Osteoblast (primary cell): ENCODE data around the gene ALG10B. TPM values are rescaled to one million over a fixed set of nuclear protein-coding genes. Genes with fewer than 3 reads are reported as not detected.

Source experiments
- DNase-seq: peaks from one replicate; pipeline ENCODE4 v3.0.0; 2011; ENCODE audit warnings: low spot score, mixed read lengths; ENCODE audit not compliant: insufficient read length; ENCODE audit errors: missing footprints
- H2AFZ ChIP-seq: 2 replicates; pipeline ENCODE4 v1.6.0; 2011; ENCODE audit warnings: mild to moderate bottlenecking, low read length
- H3K27ac ChIP-seq: 2 replicates; pipeline ENCODE4 v1.5.1; 2011; ENCODE audit warnings: mild to moderate bottlenecking, low read depth, low read length, moderate library complexity
- H3K27me3 ChIP-seq: 2 replicates; pipeline ENCODE4 v1.6.0; 2012; ENCODE audit warnings: mild to moderate bottlenecking, control low read depth, inconsistent platforms, low read length, moderate library complexity; ENCODE audit not compliant: insufficient read depth
- H3K36me3 ChIP-seq: 2 replicates; pipeline ENCODE4 v1.5.1; 2011; ENCODE audit warnings: mild to moderate bottlenecking, low read length, control low read depth, moderate library complexity; ENCODE audit not compliant: insufficient read depth
- H3K4me1 ChIP-seq: 2 replicates; pipeline ENCODE4 v1.5.1; 2011; ENCODE audit warnings: mild to moderate bottlenecking, low read length, control low read depth, moderate library complexity; ENCODE audit not compliant: insufficient read depth
- H3K4me2 ChIP-seq: 2 replicates; pipeline ENCODE4 v1.6.0; 2011; ENCODE audit warnings: mild to moderate bottlenecking, low read length; ENCODE audit not compliant: insufficient read depth
- H3K4me3 ChIP-seq: fragments of 200-600 bp; sonication (generic); 3 replicates; pipeline ENCODE4 v1.5.1; 2012; ENCODE audit warnings: mild to moderate bottlenecking, low read length, inconsistent platforms; ENCODE audit not compliant: insufficient read depth
- H3K79me2 ChIP-seq: 2 replicates; pipeline ENCODE4 v1.6.0; 2012; ENCODE audit warnings: mild to moderate bottlenecking, low read length, control low read depth, inconsistent platforms; ENCODE audit not compliant: insufficient read depth
- H3K9me3 ChIP-seq: 2 replicates; pipeline ENCODE4 v1.5.1; 2011; ENCODE audit warnings: low read depth, low read length, control low read depth
- H4K20me1 ChIP-seq: 2 replicates; pipeline ENCODE4 v1.6.0; 2012; ENCODE audit warnings: mild to moderate bottlenecking, low read length, control low read depth; ENCODE audit not compliant: insufficient read depth
- total RNA-seq: library from RNA; depleted of rRNA; stranded (reverse); fragments of >200 nt; gene quantifications from 2 replicates; pipeline ENCODE4 v1.2.3, GENCODE V29; 2012
- TF ChIP-seq, protein P1 (sequence below): IDR thresholded peaks from 2 replicates; pipeline ENCODE4 v1.5.1; 2011; ENCODE audit warnings: mild to moderate bottlenecking, low read depth, low read length, moderate library complexity; ENCODE audit errors: extremely low read depth

The ALG10B gene, protein sequence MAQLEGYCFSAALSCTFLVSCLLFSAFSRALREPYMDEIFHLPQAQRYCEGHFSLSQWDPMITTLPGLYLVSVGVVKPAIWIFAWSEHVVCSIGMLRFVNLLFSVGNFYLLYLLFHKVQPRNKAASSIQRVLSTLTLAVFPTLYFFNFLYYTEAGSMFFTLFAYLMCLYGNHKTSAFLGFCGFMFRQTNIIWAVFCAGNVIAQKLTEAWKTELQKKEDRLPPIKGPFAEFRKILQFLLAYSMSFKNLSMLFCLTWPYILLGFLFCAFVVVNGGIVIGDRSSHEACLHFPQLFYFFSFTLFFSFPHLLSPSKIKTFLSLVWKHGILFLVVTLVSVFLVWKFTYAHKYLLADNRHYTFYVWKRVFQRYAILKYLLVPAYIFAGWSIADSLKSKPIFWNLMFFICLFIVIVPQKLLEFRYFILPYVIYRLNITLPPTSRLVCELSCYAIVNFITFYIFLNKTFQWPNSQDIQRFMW
- total RNA-seq, result 2.9 and 5.3 TPM in 2 replicates

DNA sequence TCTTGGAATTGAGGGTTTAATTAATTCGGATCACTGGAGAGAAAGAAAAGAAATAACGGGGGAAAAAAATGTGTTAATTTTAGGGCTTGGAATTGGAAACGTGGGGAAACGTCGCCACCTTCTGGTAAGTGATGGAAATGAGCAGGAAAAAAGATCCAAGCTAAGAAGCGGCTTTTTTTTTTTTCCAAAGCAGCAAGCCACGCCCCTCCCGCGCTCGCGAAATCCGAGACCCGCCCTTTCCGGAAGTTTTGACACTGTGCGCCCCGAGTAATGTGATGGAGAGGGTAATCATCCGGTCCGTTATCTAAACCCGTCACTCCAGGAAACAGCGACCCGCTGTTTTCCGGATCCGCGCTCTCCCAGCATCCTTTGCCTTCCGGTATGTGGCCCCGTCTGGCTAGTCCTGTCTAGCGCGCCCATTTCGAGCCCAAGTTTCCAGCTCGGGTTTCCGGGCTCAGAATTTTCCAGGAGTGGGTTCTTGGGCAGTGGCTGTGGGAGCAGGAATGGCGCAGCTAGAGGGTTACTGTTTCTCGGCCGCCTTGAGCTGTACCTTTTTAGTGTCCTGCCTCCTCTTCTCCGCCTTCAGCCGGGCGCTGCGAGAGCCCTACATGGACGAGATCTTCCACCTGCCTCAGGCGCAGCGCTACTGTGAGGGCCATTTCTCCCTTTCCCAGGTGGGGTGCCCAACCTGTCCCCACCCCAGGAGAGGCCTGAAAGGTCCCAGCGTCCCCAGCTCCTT lies at the start of gene ALG10B:
Gene ALG10B, plus strand, starts transcription at position 384 of the 739 bp plus-strand sequence. Its CDS starts 120 bp downstream, at position 504.
- H4K20me1 ChIP-seq, result no peaks in the 10 kb centered on the region
- peak within 1 kb of the TSS; percentile 92 for H3K4me2 ChIP-seq
- no peaks in the 10 kb centered on the region for H3K9me3 ChIP-seq
- no peaks in the 10 kb centered on the region for H3K36me3 ChIP-seq
- peaks cover 10% of the 10 kb centered on the region for H3K4me1 ChIP-seq
- no peaks in the 10 kb centered on the region for H3K27me3 ChIP-seq
- H3K27ac ChIP-seq, result peak within 1 kb of the TSS; percentile 77
- H2AFZ ChIP-seq, result peak within 1 kb of the TSS; percentile 99
- TF ChIP-seq, protein P1, sequence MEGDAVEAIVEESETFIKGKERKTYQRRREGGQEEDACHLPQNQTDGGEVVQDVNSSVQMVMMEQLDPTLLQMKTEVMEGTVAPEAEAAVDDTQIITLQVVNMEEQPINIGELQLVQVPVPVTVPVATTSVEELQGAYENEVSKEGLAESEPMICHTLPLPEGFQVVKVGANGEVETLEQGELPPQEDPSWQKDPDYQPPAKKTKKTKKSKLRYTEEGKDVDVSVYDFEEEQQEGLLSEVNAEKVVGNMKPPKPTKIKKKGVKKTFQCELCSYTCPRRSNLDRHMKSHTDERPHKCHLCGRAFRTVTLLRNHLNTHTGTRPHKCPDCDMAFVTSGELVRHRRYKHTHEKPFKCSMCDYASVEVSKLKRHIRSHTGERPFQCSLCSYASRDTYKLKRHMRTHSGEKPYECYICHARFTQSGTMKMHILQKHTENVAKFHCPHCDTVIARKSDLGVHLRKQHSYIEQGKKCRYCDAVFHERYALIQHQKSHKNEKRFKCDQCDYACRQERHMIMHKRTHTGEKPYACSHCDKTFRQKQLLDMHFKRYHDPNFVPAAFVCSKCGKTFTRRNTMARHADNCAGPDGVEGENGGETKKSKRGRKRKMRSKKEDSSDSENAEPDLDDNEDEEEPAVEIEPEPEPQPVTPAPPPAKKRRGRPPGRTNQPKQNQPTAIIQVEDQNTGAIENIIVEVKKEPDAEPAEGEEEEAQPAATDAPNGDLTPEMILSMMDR, result peak; percentile 69
- H3K4me3 ChIP-seq, result peak within 1 kb of the TSS; percentile 87
- H3K79me2 ChIP-seq, result no peaks in the 10 kb centered on the region
- peak; percentile 67 for DNase-seq

DNA sequence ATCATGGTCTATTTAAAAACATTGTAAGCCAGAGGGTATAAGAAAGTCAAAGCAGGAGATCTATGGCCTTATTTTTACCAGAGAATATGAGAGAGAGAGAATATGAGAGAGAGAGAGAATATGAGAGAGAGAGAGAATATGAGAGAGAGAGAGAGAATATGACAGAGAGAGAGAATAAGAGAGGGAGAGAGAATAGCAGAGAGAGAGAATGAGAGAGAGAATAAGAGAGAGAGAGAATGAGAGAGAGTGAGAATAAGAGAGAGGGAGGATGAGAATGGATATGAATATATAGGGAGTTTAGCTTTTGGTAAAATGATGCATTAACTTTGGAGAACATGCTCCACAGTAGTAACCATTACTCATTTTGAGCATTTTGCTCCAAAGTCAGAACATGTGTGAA lies 48.0 kb upstream of the ALG10B start:
- Histone ChIP-seq H3K4me2 (no peak overlapping the region), H4K20me1 (no peaks in the 10 kb centered on the region), H3K4me3 (no peak overlapping the region), H3K4me1 (no peaks in the 10 kb centered on the region), H3K27me3 (no peaks in the 10 kb centered on the region), H3K9me3 (no peaks in the 10 kb centered on the region), H3K36me3 (no peaks in the 10 kb centered on the region), H3K79me2 (no peaks in the 10 kb centered on the region), H3K27ac (no peak overlapping the region), H2AFZ (no peak overlapping the region)
- DNase-seq, result no peak
- TF ChIP-seq, protein P1, result no peak

DNA sequence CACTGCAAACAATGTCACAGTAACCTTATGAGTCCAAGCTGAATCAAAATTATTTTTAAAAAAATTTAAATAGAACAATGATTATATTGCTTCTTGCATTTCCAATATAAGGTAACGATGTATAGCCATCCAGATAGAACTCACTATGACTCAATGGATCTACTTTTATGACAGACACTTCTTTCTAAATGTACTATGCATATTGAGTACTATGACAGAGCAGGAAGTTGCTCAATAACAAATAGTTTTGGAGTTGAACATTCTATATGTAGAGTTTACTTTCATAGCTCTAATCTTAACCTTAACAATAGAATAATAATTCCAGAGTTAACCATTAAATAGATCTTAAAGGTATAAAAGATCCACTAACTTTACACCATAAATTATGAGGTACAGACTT lies 46.7 kb upstream of the ALG10B start:
- H3K27ac ChIP-seq, result no peak overlapping the region
- no peaks in the 10 kb centered on the region for H3K36me3 ChIP-seq
- H3K79me2 ChIP-seq, result no peaks in the 10 kb centered on the region
- H4K20me1 ChIP-seq, result no peaks in the 10 kb centered on the region
- TF ChIP-seq, protein P1, result no peak
- no peaks in the 10 kb centered on the region for H3K27me3 ChIP-seq
- no peak overlapping the region for H3K4me2 ChIP-seq
- no peaks in the 10 kb centered on the region for H3K4me1 ChIP-seq
- no peak for DNase-seq
- H3K9me3 ChIP-seq, result no peaks in the 10 kb centered on the region
- H2AFZ ChIP-seq, result no peak overlapping the region
- no peak overlapping the region for H3K4me3 ChIP-seq

DNA sequence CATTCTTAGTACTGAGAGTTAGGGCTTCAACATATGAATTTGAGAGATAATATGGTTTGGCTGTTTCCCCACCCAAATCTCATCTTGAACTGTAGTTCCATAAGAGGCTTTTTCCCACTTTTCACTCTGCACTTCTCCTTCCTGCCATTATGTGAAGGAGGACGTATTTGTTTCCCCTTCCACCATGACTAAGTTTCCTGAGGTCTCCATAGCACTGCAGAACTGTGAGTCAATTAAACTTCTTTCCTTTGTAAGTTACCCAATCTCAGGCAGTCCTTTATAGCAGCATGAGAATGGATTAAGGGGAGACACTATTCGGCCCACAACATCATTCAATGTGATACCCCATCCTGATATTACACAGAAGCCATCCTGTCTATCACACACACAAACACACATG lies 36.8 kb upstream of the ALG10B start:
- TF ChIP-seq, protein P1, result no peak
- Histone ChIP-seq H3K79me2 (no peaks in the 10 kb centered on the region), H4K20me1 (no peaks in the 10 kb centered on the region), H2AFZ (no peak overlapping the region), H3K9me3 (no peaks in the 10 kb centered on the region), H3K27me3 (no peaks in the 10 kb centered on the region), H3K27ac (no peak overlapping the region), H3K4me3 (no peak overlapping the region), H3K36me3 (no peaks in the 10 kb centered on the region), H3K4me2 (no peak overlapping the region), H3K4me1 (no peaks in the 10 kb centered on the region)
- DNase-seq, result no peak
